Hematopoietic multipotent progenitor cell treated with erythropoietin and hydrocortisone succinate and interleukin-3 and kit ligand, for 17 days (in vitro differentiated cells): ENCODE measurements around the gene GPR132.
A peak's percentile ranks its signal among the peaks of the same experiment; 100 is the strongest.
"Not testable (repeated sequence)": the region's sequence is repeated elsewhere in the genome, so short reads cannot be mapped to it uniquely, and the experiment has no call there.

ENCODE experiments used
- DNase-seq: peaks from one replicate; pipeline ENCODE4 v3.0.0-alpha.2; 2015; ENCODE audit warnings: low spot score

GPR132 gene

DNA sequence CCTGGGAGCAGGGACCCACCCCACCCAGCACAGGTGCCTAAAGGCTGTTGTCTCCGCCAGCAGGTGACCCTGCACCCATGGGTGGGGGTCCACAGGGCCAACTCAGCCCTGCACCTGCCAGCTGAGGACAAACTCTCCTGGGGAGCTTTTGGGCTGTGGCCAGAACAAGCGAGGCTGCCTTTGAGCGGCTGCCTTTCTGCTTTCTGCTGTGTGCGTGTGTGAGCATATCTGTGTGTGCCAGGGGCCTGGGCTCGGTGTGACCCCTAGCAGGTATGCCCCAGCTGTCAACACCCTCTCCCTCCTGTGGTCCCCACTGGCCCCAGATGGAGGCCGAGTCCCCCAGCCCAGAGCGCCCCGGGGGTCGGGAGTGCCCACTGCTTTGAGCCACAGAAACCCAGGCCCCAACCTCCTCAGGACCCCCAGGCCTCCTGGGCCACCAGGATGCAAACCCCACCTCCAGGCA is 25.9 kb upstream of the GPR132 start:
- DNase-seq = no peak

DNA sequence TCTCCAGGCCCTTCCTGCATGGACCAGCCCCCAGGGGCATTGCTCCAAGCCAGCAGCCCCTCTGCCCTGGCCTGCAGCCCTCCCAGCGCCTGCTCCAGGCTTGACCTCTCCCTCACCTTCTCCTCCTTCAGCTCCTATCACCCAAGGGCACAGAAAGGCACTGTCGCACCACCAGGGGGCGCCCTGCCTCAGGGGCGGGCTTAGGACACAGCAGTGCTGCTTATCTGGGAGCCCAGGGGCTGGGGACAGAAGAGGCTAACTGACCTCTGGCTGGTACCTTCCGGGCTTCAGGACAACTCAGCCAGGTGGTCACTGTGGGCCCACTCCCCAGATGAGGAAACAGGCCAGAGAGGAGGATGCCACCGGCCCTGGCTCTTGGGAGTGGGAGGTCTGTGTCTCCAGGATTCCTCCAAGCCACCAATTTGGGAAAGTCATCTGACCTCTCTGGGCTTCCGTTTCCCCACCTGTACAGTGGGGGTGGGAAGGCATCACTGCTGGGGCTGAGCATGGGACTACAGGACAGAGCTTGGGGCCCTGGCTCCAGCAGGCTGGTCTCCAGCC is 25.3 kb upstream of the GPR132 start:
- DNase-seq = peak; percentile 73

DNA sequence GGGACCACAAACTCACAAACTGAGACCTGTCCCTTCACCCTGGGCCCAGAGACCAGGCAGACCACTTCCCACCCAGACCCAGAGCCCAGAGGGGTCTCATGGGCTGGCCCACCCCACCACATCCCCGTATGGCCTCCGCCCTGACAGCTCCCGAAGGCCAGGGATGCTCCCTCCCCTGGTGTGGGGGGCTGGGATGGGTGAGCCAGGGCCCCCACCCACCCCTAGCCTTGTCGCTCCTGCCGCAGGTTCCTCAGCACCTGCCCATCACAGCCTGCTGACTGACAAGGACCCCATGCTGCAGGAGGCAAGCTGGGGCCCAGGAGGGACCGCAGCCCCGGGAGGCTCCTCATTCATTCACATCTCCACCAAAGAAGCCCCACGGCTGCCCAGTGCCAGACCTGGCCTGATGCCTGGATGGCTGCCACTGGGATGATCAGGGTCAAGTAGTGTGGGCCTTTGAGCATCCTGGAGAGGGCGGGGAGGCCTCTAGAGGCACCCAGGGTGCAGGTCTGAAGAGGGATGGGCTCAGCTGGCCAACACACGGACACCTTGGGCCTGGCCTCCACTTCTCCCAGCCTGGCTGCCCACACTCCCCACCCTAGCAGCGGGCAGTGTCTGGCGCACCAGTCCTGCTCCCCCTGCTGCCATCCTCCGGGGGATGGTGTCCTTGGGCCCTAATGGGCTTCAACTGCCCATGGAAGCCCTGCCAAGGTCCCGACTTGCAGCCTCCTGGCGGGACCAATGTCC is 24.7 kb upstream of the GPR132 start:
- no peak for DNase-seq

DNA sequence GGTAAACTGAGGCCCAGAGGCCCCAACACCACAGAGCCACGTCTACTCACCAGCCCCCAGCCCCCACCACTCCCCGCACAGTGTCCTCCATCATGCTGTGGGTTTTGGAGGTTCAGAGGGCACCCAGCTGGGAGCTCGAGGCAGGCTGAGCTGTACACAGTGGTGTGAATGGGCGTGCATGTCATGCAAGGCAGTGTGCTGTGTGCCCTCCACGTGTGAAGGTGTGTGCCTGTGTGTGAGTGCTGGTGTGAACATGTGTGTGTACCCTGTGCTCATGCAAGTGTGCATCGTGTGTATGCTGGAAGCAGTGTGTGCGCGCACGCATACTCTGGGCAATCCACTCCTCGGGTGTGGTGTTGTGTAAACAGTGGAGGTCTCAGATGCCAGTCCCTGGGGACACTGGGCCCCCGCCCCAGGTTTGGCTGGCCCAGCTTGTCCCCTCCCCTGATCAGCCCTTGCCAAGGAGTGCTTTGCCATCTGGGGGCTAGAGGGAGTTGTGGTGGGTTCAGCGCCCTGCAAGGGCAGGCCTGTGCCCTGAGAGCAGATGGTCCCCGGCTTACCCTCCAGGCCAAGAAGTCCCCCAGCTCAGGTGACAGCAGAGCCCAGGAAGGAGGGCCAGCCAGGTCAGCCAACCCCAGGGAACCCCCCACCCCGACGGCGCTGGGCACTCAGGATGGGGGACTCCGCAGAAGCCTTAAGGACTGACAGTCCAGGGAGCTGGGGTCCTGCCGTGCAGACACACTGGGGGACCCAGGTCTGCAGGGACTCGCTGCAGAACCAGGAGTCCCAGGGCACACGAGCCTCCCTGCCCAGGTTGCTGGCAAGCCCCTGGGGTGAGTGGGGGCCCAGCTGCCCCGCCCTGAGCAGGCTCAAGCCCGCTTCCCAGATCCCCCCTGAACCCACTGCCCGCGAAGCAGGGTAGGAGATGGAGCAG is 23.8 kb upstream of the GPR132 start:
- no peak for DNase-seq

DNA sequence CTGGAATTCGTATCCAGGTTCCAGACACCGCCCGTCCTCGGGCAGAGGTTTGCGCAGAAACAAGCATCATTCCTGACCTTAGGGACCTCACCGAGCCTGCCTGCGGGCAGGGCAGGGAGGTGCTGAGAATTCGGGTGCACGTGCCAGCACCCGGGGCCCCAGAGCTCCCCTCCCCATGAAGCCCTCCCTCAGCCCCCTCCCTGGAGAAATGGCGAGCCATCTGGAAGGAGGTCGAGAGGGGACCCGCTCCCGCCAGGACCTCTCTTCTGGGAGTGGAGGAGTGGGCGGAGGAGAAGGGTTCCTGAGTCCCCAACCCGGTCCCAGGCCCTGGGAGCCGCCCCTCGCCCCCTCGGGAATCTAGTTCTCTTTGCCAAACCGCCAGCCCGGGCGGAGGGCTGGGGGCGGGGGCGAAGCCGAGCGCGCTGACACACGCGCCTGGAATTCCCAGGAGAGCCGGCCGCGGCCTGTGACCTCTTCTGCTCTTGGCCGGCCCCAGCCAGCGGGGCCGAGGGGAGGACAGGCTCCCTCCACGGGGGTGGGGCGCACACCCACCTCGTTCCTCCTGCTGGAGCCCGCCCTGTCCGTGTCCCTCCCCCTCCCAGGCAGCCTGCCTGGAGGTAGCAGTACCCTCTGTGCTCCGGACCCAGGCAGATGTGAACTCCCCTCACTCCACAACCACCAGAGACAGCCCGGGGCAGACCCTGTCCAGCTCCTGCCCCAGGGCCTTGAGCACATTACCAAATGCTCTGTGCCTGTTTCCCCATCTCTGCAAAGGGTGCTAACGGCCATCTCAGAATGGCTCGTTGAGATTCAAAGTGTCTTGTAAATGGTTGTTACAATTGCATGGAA is 23.0 kb upstream of the GPR132 start:
- DNase-seq = no peak

DNA sequence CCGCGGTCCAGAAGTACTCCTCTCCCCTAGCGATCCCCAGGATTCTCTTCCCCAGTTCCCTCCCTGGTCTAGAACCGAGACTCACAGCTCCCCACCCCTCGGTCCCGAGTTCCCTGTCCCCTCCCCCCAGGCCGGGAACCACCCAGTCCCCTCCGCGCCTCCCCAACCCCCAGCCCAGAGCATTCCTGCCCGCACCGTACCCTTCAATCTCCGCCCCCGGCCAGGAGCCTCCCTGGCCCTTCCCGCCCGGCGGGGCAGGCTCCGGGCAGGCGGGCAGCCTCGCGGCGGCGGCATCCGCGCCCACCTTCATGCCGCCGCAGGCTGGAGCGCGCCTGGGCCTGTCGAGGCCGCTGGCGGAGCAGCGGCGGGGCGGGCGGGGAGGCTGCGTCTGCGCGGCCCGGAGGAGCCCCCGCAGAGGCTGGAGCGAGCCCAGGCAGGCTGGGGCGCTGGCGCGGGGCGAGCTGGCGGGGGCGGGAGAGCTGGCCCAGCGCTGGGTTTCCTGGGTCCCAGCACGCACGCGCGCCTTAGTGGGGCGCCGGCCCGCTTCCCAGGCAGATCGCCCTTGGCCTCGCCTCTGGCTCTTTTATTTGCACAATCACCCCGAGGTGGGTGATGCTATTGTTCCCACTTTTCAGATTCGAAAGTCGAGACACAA is 22.2 kb upstream of the GPR132 start:
- no peak for DNase-seq

DNA sequence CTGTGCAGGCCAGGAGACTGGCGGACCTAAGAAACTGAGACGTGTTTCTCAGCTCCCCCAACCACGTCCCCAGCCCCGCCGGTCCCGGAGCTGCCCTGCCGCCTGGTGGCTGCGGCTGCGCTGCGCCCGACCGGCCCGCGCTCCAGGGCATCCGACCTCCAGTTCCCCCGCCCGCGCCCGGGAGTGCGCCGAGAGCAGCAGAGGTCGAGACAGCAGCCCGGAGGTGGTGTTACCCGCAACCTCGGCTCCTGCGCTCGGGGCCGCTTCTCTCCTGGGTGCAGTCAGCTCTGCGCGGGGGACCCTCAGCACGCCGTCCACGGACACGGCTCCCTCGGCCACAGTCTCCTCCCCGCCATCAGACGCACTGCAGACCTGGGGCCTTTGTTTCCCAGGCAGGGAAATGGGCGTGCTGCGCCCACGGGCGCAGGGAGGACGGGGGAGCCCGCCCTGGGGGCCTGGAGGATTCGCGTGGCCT is 21.6 kb upstream of the GPR132 start:
- DNase-seq = no peak

DNA sequence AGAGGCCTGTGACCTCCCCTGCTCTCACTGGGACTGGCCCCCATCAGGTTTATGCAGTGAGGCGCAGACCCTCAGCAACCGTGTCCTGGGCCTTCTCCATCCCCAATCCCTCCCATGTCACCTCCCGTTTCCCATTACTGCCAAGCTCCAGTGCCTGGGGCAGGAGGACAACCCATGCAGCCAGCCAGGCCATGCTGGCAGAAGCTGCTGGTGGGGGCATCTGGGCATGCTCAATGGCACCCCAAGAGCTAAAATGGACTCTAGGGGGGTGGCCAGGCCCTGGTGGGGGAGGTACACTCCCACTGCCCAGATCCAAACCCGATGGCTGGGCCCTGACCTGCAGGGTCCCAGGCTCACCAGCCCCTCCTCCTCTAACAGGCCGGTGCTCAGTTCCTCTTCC is 20.5 kb upstream of the GPR132 start:
- no peak for DNase-seq

DNA sequence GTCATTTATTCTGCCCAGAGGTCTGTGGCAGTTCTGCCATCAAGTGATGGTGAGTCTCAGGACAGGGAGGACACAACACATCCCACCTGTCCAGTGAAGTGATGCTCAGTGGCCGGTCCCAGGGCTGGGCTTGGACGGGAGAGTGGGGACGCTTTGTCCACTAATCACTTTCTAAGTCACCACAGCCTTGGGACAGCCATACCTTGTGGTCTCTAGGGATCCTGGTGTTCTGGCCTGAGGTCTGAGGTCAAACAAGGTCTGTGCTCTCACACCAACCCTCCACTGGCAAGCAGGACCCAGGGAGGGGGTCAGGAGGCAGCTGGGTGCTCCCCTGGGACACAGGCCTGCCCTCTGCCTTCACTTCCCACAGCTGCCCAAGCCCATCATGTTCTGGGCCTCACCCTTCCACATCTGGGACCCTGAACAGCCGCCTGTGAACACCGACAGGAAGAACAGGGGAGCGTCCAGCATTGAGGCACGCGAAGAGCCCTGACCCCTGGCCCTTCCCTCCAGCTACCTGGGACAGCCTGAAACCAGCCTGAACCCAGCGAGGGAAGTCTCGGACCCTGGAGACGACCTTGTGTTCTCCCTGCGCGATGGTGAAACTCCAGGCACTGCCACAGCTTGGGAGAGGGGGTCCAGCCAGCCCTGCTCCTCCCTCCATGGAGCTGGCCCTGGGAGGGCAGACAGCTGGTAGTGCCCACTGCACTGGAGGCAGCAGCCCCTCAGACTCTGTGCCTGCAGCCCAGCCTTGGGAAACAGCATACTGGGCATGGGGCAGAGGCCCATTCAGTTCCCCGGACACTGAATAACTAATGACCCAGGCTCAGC is 19.7 kb upstream of the GPR132 start:
- no peak for DNase-seq

DNA sequence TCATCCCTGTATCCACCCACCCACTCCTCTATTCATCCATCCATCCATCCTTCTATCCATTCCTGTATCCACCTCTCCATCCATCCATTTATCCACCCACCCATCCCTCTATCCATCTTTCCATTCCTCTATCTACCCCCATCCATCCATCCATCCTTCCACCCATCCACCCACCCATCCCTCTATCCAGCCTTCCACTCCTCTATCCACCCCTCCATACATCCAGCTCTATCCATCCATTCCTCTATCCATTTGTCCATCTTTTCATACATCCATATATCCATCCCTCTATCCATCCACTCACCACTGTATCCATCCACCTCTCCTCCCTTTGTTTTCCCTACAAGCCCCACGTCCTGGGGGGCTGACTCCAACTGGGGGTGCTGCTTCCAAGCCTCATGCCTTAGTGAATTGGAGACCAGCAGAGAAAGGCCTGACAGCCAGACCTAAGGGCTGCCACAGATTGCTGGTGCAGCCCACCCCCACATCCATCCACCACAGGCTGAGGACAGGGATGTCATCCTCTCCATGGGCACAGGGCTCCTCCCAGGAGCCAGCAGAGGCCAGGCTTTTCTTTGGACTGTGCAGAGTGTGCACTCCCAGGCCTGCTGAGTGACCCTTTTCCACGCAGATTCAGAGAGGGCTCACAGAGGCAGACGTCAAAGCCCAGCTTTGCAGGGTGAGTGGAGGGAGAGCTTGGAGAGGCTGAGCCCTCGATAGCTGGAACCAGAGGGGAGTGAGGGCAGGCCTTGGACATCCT is 18.9 kb upstream of the GPR132 start:
- no peak for DNase-seq

DNA sequence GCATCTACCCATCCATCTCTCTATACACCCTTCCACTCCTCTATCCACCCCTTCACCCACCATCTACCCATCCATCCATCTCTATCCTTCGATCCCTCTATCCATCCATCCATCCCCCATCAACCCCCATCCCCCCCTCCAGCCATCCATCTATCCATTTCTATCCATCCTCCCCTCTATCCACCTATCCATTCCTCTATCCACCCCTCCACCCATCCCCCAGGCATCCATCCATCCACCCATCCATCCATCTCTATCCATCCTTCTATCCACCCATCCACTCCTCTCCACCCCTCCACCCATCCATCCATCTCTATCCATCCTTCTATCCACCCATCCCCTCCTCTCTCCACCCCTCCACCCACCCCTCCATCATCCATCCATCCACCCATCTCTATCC is 17.5 kb upstream of the GPR132 start:
- DNase-seq = no peak

DNA sequence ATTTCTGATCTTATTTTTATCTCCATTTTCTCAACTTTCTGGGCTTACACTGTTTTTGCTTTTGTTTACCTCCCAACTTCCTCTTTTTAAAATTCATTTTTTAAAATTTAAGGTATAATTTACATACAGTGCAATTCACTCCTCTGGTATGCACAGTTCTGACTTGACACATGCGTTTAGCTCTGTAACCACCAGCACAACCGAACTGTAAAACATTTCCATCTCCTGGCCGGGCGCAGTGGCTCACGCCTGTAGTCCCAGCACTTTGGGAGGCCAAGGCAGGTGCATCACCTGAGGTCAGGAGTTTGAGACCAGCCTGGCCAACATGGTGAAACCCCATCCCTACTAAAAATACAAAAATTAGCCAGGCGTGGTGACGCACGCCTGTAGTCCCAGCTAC is 16.2 kb upstream of the GPR132 start:
- not testable (repeated sequence) for DNase-seq

DNA sequence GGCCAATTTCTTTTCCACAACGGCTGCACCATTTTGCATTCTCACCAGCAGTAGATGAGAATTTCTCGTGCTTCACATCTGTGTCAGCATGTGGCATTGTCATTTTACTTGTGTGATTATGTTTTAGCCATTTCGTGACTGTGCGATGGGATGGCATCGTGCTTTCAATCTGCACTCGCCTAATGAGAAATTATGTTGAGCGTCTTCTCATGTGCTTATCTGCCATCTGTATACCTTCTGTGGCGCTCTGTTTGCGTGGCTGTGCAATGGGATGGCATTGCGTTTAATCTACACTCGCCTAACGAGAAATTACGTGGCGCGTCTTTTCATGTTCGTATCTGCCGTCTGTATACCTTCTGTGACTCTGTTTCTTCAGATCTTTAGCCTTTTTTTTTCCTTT is 14.9 kb upstream of the GPR132 start:
- DNase-seq = no peak

DNA sequence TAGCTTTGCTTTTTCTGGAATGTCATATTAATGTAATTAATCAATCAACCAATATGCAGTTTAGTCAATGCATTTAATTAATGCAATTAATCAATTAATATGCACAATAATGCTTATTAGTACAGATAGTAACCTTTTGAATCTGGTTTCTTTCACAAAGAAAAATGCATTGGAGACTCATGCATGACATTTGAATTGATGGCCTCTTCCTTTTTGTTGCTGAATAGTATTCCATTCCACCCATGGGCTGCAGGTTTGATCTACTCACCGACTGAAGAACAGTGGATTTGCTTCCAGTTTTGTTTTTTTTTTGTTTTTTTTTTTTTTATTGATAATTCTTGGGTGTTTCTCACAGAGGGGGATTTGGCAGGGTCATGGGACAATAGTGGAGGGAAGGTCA is 13.1 kb upstream of the GPR132 start:
- no peak for DNase-seq

DNA sequence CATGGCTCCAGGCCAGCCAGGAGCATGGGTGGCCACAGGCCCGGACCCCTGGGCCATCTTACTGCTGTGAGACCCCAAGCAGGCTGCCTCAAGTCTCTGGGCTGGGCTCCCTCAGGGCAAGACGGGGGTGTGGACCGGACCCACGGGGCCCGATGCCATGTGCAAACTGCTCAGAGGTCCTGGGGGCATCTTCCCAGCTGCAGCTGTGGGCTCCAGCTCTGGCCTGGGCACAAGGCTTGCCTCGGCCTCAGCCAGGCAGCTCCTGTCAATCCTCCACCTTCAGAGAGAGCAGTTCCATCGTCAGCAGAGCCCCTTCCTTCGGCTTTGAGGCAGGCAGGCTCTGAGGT is 12.4 kb upstream of the GPR132 start:
- DNase-seq = no peak

DNA sequence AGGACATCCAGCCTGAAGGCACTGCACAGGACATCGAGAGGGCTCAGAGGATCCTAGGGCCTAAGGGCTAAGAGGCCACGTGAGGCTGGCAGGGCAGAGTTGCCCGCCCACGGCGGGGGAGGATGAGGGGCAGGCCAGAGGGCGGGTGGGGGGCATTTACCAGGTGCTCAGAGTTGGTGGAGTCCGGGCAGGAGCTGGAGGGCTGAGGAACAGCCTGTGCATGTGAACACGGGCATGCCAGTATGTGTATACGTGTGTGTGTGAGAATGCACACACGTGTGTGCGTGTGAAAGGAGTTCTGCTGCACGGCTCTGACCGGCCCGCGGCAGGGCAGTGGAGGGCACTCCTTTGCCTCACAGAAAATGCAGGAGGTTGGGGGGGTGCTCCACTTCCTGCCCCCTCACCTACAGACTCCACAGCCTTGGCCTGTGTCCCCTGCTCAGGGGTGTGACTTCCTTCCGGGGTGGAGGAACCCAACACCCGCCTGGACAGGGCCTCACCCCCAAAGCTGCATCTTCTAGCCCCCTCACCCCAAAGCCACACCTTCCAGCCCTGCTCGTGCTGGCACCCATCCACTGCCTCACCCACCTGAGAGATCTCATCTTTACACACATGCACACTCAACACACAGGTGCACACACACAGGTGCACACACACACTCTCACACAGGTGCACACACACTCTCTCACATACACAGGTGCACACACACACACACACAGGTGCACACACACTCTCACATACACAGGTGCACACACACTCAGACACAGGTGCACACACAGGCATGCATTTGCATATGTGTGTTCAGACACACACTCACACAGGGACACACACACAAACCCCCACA is 11.8 kb upstream of the GPR132 start:
- DNase-seq = no peak

DNA sequence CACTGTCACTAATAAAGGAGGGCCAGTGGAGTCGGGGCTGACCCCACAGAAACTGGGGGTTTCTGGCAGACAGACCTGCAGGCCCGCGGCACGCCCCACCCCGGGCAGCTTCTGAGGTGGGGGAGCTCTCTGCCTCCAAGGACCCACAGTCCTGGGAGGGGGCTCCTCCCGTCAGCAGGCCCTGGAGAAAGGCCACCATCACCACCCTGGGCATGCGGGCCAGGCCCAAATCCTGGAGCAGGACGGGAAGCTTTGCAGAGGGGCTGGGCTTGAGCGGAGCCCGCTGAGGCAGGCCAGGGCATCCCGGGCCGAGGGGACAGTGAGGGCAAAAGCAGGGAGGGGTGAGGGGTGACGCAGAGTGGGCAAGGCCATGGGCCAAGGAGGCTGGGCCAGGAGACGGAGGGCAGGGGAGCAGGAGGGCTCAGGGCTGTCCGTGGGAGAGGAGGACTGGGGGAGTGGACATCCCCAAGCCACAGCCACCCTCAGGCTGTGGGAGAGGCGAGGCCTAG is 11.1 kb upstream of the GPR132 start:
- DNase-seq = no peak
